Medulla oblongata (tissue), 1 donor: ENCODE results near the gene NEURL1.

Experiments used
- DNase-seq: peaks from one replicate; pipeline ENCODE4 v3.0.0-alpha.2; 2015; ENCODE audit errors: extremely low spot score

NEURL1 gene

GRCh38 chr10:103545771-103546281 is 52.3 kb downstream of the NEURL1 start:
- DNase-seq, result no peak

- no peak for DNase-seq
These were observed 52.9 kb downstream of the NEURL1 start for GRCh38 chr10:103546401-103546800.

GRCh38 chr10:103547391-103547946 is 54.0 kb downstream of the NEURL1 start:
- DNase-seq, result no peak

GRCh38 chr10:103548006-103548405 is 54.5 kb downstream of the NEURL1 start:
- no peak for DNase-seq

GRCh38 chr10:103548581-103549348 is 55.3 kb downstream of the NEURL1 start:
- DNase-seq, result no peak

- no peak for DNase-seq
These were observed 55.8 kb downstream of the NEURL1 start for GRCh38 chr10:103549349-103549685.

GRCh38 chr10:103550229-103550628 is 56.7 kb downstream of the NEURL1 start:
- no peak for DNase-seq

GRCh38 chr10:103551619-103552602 is 58.4 kb downstream of the NEURL1 start:
- peak; percentile 42 for DNase-seq

GRCh38 chr10:103552856-103553742 is 59.6 kb downstream of the NEURL1 start:
- DNase-seq, result no peak

GRCh38 chr10:103553743-103554487 is 60.4 kb downstream of the NEURL1 start:
- DNase-seq, result no peak

- no peak for DNase-seq
These were observed 61.2 kb downstream of the NEURL1 start for GRCh38 chr10:103554488-103555324.

- no peak for DNase-seq
These were observed 61.8 kb downstream of the NEURL1 start for GRCh38 chr10:103555325-103555649.

- no peak for DNase-seq
These were observed 62.2 kb downstream of the NEURL1 start for GRCh38 chr10:103555712-103556111.

GRCh38 chr10:103556383-103557007 is 63.0 kb downstream of the NEURL1 start:
- peak; percentile 48 for DNase-seq

GRCh38 chr10:103557455-103557854 is 64.0 kb downstream of the NEURL1 start:
- no peak for DNase-seq

- no peak for DNase-seq
These were observed 65.4 kb downstream of the NEURL1 start for GRCh38 chr10:103558911-103559310.

- DNase-seq, result no peak
These were observed 66.3 kb downstream of the NEURL1 start for GRCh38 chr10:103559776-103560175.

GRCh38 chr10:103560886-103561285 is 67.4 kb downstream of the NEURL1 start:
- DNase-seq, result no peak

GRCh38 chr10:103562383-103562782 is 68.9 kb downstream of the NEURL1 start:
- no peak for DNase-seq
